Endothelial cell of umbilical vein (primary cell): ENCODE results near the gene TP53BP1.

ENCODE experiments used
- CTCF ChIP-seq, 2 donors: IDR thresholded peaks; 1 replicate in 1 of 2; 2 replicates in 1 of 2; pipeline ENCODE4 v1.5.1; 2011; ENCODE audit warnings: low read length in 2 of 2, mild to moderate bottlenecking in 2 of 2, moderate library complexity in 2 of 2, control low read depth in 1 of 2, inconsistent platforms in 1 of 2, low read depth in 1 of 2; ENCODE audit not compliant: insufficient read depth in 1 of 2; ENCODE audit errors: extremely low read depth in 1 of 2
- POLR2A ChIP-seq: IDR thresholded peaks from 2 replicates; pipeline ENCODE4 v1.6.1; 2012; ENCODE audit warnings: low read depth, mild to moderate bottlenecking, control low read depth, low read length
- POLR2AphosphoS5 ChIP-seq: IDR thresholded peaks from 2 replicates; pipeline ENCODE4 v1.6.1; 2012; ENCODE audit warnings: low read depth, mild to moderate bottlenecking, control low read depth, low read length, moderate library complexity; ENCODE audit not compliant: insufficient read depth
- TF ChIP-seq, protein P1 (sequence below): IDR thresholded peaks from 2 replicates; pipeline ENCODE4 v1.6.1; 2011; ENCODE audit not compliant: insufficient read depth, insufficient read length

DNA sequence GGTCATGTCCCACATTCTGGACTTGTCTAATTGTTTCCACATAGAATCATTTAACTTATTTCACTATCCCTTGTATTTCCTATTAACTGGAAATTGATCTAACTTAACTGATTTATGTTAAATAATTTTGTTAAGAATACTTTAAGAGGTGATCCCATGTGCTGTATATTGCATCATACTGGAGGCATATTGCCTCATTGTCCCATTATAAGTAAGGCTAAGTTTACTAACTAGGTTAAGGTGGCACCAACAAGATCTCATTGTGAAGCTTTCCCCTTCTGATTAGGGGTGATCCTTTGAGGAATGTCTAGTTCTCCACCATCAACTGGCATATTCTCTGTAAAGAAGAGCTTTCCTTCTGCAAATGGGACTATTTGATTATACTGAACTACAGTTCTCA lies 48.8 kb upstream of the TP53BP1 start:
- TF ChIP-seq CTCF (IDR thresholded peaks at IDR 0.05; ENCODE audit: extremely low read depth in 1 of 2, insufficient read depth in 1 of 2, low read depth in 1 of 2, low read length in 2 of 2) (no peak), POLR2AphosphoS5 (no peak), POLR2A (no peak)
- TF ChIP-seq, protein P1, sequence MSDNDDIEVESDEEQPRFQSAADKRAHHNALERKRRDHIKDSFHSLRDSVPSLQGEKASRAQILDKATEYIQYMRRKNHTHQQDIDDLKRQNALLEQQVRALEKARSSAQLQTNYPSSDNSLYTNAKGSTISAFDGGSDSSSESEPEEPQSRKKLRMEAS = no peak
